Activated CD4-positive, CD25-positive, alpha-beta regulatory T cell treated with anti-CD3 and anti-CD28 coated beads, Interleukin-2, amount 50 U/mL, for 72 hours (primary cell): Measurements from ENCODE around the gene TSPAN16.

ENCODE experiments used
- DNase-seq: peaks from one replicate; pipeline ENCODE4 v3.0.0; 2021

Gene TSPAN16, protein sequence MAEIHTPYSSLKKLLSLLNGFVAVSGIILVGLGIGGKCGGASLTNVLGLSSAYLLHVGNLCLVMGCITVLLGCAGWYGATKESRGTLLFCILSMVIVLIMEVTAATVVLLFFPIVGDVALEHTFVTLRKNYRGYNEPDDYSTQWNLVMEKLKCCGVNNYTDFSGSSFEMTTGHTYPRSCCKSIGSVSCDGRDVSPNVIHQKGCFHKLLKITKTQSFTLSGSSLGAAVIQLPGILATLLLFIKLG

GRCh38 chr19:11295665-11296245 lies at the start of gene TSPAN16:
TSPAN16 (plus strand) TSS chr19:11296160; CDS start chr19:11296298, 138 bp downstream.
- DNase-seq, result no peak

GRCh38 chr19:11246941-11247340 lies 49.0 kb upstream of the TSPAN16 start:
- no peak for DNase-seq

DNA sequence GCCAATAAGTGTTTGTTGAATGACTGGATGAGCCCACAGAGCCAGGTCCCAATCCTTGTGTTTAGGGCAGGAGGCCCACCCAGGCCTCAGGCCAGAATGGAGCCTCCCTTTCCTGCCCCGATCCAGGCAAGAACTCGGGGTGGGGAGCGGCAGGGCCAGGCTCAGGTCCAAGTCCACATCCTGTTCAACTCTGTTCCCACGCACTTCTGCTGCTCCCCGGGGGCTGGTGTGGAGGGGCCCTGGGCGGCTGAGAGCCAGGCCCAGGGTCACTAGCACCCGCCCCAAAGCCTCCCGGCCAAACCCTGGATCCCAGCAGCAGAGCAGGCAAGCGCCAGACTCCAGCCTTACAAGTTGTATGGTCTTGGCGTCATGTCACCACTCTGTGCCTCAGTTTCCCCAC lies 48.6 kb upstream of the TSPAN16 start:
- DNase-seq, result no peak

GRCh38 chr19:11247934-11248333 lies 48.0 kb upstream of the TSPAN16 start:
- no peak for DNase-seq

- no peak for DNase-seq
These were observed 47.1 kb upstream of the TSPAN16 start for GRCh38 chr19:11248852-11249251.

- DNase-seq, result no peak
These were observed 44.7 kb upstream of the TSPAN16 start for GRCh38 chr19:11251217-11251616.

GRCh38 chr19:11251650-11252314 lies 44.2 kb upstream of the TSPAN16 start:
- DNase-seq, result no peak

DNA sequence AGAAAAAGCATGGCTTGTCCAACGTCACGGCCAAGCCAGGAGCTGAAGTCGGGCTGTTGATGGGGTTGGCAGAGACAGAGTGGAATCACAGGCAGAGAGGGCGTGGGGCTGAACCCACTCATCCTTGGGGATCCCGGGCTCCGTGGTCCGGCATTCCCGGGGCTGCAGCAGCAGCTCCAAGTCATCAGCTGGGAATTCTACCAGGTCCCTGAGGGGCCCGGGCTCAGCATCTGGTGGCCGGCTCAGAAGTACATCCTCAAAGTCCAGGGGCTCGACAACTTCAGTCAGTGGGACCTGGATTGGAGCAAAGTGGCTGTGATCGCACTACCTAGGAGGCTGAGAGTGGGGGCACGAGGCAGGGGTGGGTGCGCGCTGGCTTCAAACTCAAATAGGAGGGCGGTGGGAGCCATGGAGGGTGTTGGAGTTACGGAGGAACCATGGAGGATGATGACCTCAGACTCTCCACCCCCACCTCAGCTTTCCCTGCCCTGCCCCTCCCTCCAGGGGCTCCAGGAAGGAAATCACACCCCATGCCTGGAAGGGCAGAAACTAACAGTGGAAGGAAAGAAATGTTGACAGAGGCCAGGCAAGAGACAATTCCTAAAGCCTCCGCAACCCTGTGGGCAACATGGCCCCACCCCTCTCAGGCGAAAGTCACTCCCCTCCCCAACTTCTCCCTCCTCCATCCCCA lies 43.1 kb upstream of the TSPAN16 start:
- DNase-seq, result no peak

DNA sequence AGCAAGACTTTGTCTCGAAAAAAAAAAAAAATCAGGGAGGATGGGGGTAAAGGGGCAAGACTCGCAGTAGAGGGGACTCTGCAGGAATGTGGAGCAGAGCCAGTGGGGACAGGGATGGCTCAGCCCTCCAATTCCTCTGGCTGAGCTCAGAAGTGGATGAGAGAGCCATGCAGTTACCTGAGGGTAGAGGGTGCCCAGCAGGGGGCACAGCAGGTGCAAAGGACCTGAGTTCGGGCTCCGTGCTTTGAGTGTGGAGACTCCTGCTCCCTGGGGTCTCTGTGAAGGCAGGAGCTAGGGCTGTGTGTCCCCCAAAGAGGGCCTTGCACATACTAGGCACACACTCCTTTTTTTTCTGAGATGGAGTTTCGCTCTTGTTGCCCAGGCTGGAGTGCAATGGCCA lies 41.3 kb upstream of the TSPAN16 start:
- DNase-seq, result no peak

DNA sequence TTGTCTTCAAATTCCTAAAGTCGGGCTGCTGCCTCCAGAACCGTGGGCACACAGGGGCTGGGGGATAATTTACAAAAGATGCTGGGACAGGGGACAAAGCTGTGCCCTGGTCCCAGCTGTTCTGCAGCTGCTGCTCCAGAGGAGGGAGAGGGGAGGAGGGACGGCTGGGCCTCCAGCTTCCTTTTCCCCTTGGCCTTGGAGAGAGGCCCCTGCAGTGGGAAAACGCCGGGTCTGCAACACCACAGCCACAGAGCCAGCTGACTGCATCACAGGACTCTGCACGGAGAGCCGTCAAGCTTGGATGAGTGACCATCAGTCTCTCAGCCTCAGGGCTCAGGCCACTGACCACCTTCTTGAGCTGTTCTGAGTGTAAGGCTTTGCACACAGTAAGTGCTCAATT lies 39.8 kb upstream of the TSPAN16 start:
- DNase-seq, result no peak

- no peak for DNase-seq
These were observed 38.0 kb upstream of the TSPAN16 start for GRCh38 chr19:11257846-11258380.

- no peak for DNase-seq
These were observed 35.0 kb upstream of the TSPAN16 start for GRCh38 chr19:11260996-11261395.

DNA sequence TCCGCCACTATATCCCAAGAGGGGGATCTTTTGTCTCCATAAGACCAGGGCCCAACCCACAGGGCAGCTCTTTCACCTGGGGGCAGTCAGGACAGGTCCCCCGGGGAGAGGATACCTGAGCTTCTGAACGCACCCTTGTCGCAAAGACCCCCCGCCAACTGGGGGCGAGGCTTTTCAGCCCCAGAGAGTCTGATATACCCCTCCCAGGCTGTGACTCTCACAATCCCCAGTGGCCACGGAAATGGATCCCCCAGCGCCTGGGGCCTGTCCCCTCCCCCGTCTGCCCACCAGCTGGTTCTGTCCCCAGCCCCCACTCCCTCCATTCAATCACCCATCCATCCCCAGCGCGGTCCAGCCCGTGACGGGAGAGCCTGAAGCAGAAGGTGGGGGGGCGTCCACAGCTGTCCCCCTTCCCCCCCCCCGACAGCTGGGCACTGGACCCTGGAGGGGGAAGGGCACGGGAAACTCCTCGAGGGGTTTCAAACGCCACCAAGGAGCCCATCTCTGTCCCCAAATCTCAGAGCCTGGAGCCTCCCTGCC lies 34.5 kb upstream of the TSPAN16 start:
- DNase-seq, result no peak

- no peak for DNase-seq
These were observed 33.8 kb upstream of the TSPAN16 start, which contains the start of gene DOCK6 for GRCh38 chr19:11261971-11262839. DOCK6 (minus strand) TSS chr19:11262524; CDS start chr19:11262440, 84 bp downstream.

DNA sequence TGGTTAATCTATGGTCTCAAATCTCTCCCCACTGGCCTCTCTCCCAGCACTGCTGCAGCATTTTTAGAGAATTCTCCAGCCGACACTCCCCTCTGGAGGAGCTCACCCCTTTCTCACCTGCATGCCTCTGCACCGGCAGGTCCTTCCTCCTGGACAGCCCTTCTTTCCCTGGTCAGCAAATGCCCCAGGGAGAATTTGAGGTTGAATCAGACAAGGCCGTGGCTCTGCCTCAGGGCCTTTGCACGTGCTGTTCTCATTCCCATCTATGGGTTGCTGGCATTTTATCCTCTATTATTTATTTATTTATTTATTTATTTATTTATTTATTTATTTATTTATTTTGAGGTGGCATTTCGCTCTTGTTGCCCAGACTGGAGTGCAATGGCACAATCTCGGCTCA lies 32.2 kb upstream of the TSPAN16 start:
- DNase-seq, result no peak

- DNase-seq, result no peak
These were observed 31.3 kb upstream of the TSPAN16 start for GRCh38 chr19:11264452-11265176.

- no peak for DNase-seq
These were observed 30.7 kb upstream of the TSPAN16 start for GRCh38 chr19:11265177-11265784.

GRCh38 chr19:11265785-11266236 lies 30.1 kb upstream of the TSPAN16 start:
- DNase-seq, result no peak

DNA sequence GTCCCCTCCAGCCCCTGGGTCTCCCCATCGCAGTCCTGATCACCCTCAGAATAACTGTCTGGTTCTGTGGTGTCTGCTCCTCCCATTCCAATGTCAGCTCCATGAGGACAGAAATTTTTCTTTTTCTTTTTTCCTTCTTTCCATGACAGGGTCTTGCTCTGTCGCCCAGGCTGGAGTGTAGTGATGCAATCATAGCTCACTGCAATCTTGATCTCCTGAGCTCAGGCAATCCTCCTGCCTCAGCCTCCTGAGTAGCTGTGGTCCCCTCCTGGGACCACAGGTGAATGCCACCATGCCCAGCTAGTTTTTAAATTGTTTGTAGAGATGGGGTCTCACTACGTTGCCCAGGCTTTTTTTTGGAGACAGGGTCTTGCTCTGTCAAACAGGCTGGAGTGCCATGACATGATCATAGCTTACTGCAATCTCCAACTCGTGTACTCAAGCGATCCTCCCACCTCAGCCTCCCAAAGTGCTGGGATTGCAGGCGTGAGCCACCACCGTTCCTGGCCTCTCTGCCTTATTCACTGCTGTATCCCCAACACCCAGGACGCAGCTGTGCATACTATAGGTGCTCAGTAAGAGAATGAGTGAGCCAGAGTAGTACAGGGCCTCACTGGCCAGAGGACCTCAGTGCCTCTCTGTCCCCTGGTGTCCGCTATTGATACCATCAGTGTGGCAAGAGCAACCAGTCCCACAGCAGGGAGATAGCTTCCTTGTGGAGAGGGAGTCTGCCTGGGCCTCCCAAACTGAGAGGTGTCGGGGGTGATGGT lies 28.5 kb upstream of the TSPAN16 start:
- DNase-seq, result no peak

- DNase-seq, result no peak
These were observed 27.1 kb upstream of the TSPAN16 start for GRCh38 chr19:11268783-11269267.
